BJ (cell line): ENCODE data around the gene ORMDL3. TPM values are rescaled to one million over a fixed set of nuclear protein-coding genes. Genes with fewer than 3 reads are reported as not detected.

Source experiments
- CTCF ChIA-PET: fragments of 350-600 bp; formaldehyde crosslinking; extraction: SDS; loops from one replicate; lab custom pipeline; 2021; ENCODE audit warnings: antibody characterized with exemption, inconsistent platforms; lab: Yijun Ruan, JAX
- POLR2A ChIA-PET: fragments of 300-600 bp; sonication (Branson Sonifier 250); formaldehyde crosslinking; extraction: SDS; loops from one replicate; lab custom pipeline; 2021; ENCODE audit warnings: antibody characterized with exemption; lab: Charles Lee
- DNase-seq: peaks from one replicate; pipeline ENCODE4 v3.0.0-alpha.2; 2011; ENCODE audit warnings: low read depth
- H3K27me3 ChIP-seq: 2 replicates; pipeline ENCODE4 v1.6.0; 2011; ENCODE audit warnings: low read length; ENCODE audit not compliant: control insufficient read depth, insufficient read depth
- H3K36me3 ChIP-seq: 2 replicates; pipeline ENCODE4 v1.5.1; 2011; ENCODE audit warnings: low read length; ENCODE audit not compliant: control insufficient read depth, insufficient read depth
- H3K4me3 ChIP-seq: 2 replicates; pipeline ENCODE4 v1.5.1; 2011; ENCODE audit warnings: low read depth, mild to moderate bottlenecking, control low read depth, low read length
- polyA plus RNA-seq: library from polyadenylated mRNA; depleted of rRNA; stranded (reverse); fragments of >200 nt; gene quantifications from 2 replicates; pipeline ENCODE4 v1.2.3, GENCODE V29; 2011
- TF ChIP-seq, protein P1 (sequence below): IDR thresholded peaks from 2 replicates; pipeline ENCODE4 v1.5.1; 2011; ENCODE audit warnings: low read depth, mild to moderate bottlenecking, control low read depth, inconsistent platforms, low read length, moderate library complexity; ENCODE audit not compliant: insufficient read depth

ORMDL3 gene
- polyA plus RNA-seq, 1 experiment = 96.7 TPM

DNA sequence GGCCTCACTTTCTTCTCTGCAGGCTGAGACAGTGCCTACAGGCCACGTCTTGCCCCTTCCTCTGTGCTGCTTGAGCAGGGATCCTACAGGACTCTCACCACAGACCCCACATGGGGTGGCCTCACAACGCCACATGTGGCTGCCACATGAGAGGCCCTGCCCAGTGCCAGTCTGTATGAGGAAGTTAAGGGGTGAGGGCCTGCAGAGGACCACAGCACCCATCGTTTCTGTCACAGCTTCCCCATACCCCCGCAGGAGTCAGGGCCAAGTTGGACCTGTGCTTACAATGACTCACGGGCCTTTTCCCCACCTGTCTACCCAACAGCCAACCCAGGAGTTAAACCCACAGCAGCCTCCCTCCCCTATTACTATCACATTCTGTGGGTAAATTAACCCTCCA is 6.1 kb downstream of the ORMDL3 start:
- no peak overlapping the region for H3K4me3 ChIP-seq
- no peak for DNase-seq
- TF ChIP-seq, protein P1, sequence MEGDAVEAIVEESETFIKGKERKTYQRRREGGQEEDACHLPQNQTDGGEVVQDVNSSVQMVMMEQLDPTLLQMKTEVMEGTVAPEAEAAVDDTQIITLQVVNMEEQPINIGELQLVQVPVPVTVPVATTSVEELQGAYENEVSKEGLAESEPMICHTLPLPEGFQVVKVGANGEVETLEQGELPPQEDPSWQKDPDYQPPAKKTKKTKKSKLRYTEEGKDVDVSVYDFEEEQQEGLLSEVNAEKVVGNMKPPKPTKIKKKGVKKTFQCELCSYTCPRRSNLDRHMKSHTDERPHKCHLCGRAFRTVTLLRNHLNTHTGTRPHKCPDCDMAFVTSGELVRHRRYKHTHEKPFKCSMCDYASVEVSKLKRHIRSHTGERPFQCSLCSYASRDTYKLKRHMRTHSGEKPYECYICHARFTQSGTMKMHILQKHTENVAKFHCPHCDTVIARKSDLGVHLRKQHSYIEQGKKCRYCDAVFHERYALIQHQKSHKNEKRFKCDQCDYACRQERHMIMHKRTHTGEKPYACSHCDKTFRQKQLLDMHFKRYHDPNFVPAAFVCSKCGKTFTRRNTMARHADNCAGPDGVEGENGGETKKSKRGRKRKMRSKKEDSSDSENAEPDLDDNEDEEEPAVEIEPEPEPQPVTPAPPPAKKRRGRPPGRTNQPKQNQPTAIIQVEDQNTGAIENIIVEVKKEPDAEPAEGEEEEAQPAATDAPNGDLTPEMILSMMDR = no peak
- H3K27me3 ChIP-seq = no peaks in the 10 kb centered on the region
- peaks cover 36% of the 10 kb centered on the region for H3K36me3 ChIP-seq
- ChIA-PET CTCF (no interaction called here), POLR2A (no interaction called here)

DNA sequence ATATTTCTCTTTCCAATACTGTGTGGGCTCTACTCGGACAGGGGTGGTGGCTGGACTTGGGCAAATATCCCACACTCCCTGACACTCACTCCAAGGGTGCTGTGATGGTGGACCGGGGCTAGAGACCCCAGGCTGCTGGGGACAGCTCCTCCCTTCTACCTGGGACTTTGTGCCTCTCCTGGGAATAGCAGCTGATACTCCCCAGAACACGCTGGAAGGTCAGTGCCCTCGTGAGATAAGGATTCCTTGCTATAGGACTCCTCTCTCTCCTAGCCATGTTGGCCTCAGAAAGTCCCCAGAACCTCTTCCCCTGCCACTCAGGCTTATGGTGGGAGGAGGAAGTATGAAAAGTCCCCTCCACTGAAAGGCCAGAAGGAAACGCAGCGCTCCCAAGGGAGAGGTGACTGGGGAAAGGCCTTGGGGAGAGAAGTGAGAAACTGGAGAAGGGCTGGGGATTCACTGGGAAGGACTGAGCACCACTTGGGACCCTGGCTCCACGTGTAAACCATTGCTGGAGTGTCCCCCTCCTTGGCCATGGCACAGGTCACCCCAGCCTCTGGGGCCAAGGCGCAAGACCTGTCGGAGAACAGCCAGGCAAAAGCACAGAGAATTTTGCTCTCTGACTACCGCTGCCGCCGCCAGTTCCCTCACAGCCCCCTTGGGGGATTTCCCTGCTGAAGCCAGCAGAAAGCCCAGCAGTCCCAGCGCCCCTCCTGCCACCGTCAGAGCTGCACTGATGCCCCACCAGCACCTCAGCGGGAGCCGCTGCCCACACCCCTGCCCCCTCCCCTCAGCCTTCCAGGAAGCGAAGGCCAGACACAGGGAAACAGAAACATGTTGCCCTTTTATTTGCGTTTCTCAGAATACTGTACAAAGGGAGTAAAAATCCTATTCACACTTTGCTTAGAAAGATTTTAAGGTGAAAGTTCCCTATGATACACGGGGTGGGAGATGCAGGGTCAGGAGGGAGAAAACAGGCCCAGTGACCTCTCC is 6.9 kb downstream of the ORMDL3 start:
- TF ChIP-seq, protein P1 = no peak
- no peak overlapping the region for H3K4me3 ChIP-seq
- ChIA-PET CTCF (interaction anchor here (0.6 kb wide), 1 partner anchor 435 kb away, joined by 3 read pairs; no protein-coding TSS in a partner anchor), POLR2A (no interaction called here)
- DNase-seq = no peak
- H3K36me3 ChIP-seq = peaks cover 36% of the 10 kb centered on the region
- H3K27me3 ChIP-seq = no peaks in the 10 kb centered on the region

DNA sequence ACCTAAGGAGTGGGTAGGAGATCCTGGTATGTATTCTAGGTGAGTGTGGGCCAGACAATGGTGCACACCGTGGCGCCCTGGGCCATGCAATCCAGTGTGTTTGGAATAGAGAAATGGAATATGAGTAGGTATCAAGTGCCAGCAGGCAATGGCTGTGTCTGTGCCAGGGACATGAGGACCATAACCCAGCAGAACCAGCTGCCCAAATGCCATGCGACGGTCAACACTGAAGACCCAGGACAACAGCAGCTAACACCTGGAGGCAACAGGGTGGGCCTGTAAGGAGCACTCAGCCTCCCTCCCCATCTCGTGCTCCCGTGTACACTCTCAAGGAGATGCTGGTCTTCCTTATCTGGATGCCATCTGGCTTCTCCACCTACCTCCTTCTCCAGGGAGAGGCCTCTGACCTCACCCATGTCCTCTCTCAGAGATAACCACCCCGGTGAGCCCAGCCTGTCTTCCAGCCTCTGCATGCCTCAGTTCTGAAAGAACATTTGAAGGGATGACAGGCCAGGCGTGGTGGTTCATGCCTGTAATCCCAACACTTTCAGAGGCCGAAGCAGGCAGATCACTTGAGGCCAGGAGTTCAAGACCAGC is 8.2 kb downstream of the ORMDL3 start:
- H3K36me3 ChIP-seq = peaks cover 36% of the 10 kb centered on the region
- H3K4me3 ChIP-seq = no peak overlapping the region
- CTCF ChIA-PET = interaction anchor here (1.5 kb wide), 1 partner anchor 9 kb away, joined by 3 read pairs; no protein-coding TSS in a partner anchor
- no peaks in the 10 kb centered on the region for H3K27me3 ChIP-seq
- TF ChIP-seq, protein P1 = no peak
- POLR2A ChIA-PET = no interaction called here
- DNase-seq = no peak

DNA sequence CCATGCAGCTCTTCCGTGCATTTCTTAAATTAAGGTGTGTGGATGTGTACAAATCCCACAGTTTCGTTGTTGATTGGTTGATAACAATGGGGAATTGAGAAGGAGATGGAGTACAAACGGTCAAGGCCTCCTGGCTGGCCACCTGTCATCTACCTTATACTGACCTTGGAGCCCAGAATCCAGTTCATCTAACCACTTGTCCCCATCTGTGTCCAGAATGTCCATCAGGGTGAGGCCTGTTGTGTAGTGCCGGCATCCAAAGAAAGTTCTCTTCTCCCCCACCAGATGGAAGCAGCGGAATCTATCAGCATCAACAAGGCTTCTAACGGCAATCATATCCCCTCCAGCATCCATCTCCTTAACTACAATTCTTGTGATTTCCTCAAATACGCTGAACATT is 10.5 kb downstream of the ORMDL3 start:
- DNase-seq = no peak
- ChIA-PET CTCF (interaction anchor here (1.8 kb wide), 1 partner anchor 43 kb away, joined by 4 read pairs; no protein-coding TSS in a partner anchor), POLR2A (no interaction called here)
- TF ChIP-seq, protein P1 = peak; percentile 22; the same call in 1 of the 2 replicates
- peaks cover 19% of the 10 kb centered on the region for H3K36me3 ChIP-seq
- H3K27me3 ChIP-seq = no peaks in the 10 kb centered on the region
- H3K4me3 ChIP-seq = no peak overlapping the region

DNA sequence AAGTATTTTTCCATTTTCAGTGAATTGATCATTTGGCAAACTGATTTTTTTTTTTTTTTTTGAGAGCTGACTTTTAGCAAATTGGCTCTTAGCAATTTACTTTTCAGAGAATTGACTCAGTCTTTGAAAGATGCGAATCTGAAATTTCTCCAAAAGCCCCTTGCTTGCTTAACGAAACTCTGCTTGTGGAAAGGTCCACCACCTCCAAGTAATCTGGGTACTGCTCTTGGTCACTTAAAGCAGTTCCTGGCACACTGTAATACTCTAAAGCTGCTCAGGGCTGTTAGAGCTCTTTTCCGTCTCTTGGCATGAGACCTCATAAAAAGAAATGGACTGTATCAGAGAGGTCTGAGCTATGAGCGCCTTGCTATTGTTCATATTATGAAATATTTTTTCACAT is 11.8 kb downstream of the ORMDL3 start:
- Histone ChIP-seq H3K36me3 (peaks cover 10% of the 10 kb centered on the region), H3K27me3 (no peaks in the 10 kb centered on the region), H3K4me3 (no peak overlapping the region)
- POLR2A ChIA-PET = no interaction called here
- CTCF ChIA-PET = interaction anchor here (1.3 to 1.8 kb wide), 2 partner anchors 21 to 42 kb away, joined by 3 to 4 read pairs; no protein-coding TSS in a partner anchor
- no peak for DNase-seq
- TF ChIP-seq, protein P1 = no peak
